Measurements from ENCODE around the gene HAO1. TPM values are rescaled to one million over a fixed set of nuclear protein-coding genes. Genes with fewer than 3 reads are reported as not detected.
A peak's percentile ranks its signal among the peaks of the same experiment; 100 is the strongest.
"Not testable (repeated sequence)": the region's sequence is repeated elsewhere in the genome, so short reads cannot be mapped to it uniquely, and the experiment has no call there.

HAO1 gene
- polyA plus RNA-seq, 3 donors, result 0.07 to 0.15 TPM; not detected in 1

DNA sequence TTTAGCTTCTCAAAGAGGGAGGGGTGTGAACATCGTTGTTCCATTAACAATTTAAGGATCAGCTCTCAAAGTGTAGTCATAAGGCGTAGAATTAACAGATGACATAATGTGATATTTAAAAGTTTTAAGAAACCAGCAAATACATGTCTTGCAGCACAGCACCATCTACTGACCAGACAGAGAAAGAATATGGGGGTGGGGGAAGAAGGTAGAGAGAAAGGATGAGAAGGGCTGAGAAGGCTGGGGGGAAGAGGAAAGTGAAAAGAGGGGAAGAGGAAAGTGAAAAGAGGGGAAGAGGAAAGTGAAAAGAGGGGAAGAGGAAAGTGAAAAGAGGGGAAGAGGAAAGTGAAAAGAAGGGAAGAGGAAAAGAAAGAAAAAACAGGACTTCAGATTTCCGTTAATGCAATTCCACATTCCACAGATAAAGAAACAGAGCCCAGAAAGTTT, 80.9 kb downstream of the HAO1 start:
- DNase-seq (ENCODE audit: low read depth in 3 of 3, low spot score in 2 of 3), result peak in 2 of 3 donors; percentile 26 to 29

DNA sequence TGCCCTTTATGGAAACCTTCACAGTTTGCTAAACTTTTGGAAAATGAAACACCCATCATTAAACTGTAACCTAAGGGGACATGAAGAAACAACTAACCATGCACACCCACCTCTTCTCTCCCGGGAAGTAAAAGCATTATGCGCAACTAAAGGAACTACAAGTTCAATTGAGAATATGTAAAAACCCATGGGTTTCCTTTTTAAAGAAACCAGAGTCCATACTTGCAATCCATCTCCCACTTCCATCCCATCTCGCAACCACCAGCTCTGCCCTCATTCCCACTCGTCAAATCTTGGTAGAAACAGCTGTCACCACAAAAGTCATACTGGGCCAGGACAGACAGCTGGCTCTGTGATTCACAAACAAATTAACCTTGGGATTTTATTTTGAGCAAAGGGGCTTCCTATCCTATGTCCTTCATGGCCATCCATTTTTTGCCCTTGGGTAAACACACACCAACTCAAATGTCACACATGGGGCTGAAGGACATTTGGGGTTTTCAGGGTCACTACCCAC, 81.5 kb downstream of the HAO1 start:
- DNase-seq (ENCODE audit: low read depth in 3 of 3, low spot score in 2 of 3), result no peak

DNA sequence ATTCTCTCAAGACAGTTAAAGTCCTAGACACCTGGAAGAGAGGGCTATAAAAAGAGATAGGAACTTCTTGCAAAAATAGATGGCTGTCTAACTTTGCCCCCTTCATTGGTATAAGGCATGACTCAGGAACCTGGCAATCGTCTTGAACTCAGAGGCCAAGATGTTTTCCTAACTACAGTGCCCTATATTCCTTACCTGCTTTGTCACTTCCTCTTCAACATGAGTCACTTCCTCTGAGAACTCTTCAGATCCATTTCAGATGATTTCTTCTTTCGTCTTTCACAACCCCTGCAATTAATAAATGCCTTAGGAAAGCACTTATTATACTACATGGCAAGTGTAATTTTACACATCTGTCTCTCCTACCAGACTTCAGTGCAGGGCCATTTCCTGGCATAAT, 83.5 kb downstream of the HAO1 start:
- DNase-seq (ENCODE audit: low read depth in 3 of 3, low spot score in 2 of 3), result no peak

GRCh38 chr20:7855545-7855944, 84.7 kb downstream of the HAO1 start:
- no peak for DNase-seq (ENCODE audit: low read depth in 3 of 3, low spot score in 2 of 3)

- DNase-seq (ENCODE audit: low read depth in 3 of 3, low spot score in 2 of 3), result no peak
These were observed 86.8 kb downstream of the HAO1 start for GRCh38 chr20:7853493-7853892.

DNA sequence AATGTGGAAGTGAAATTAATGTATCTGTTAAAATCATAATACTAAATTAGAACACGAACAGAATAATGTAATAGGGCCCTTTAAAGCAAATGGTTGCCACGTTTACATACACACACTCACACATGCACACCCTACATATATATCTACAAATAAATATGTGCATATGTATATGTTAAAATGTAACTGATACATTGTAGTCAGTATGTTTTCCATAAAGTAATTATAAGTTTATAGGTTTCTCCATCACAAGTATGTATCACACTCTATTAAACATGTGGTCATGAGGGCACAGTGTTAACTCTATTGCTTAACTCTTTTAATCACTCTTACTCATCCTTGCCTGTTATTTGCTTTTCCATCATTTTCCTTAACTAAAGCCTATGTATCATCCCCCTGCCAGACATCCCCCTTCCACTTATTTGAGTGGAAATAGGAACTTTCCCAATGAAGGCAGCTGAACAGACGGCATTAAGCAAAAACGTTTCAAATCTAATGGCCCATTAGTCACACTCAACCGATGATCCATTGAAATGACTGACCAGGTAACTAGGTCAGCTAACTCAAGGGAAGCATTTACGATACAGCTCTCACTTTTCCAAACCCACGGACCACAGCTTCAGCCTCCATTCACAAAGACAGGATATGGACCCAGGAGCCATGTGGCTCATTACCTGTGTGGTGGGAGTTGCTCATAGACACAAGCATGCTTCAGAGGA, 89.3 kb downstream of the HAO1 start:
- no peak for DNase-seq (ENCODE audit: low read depth in 3 of 3, low spot score in 2 of 3)

DNA sequence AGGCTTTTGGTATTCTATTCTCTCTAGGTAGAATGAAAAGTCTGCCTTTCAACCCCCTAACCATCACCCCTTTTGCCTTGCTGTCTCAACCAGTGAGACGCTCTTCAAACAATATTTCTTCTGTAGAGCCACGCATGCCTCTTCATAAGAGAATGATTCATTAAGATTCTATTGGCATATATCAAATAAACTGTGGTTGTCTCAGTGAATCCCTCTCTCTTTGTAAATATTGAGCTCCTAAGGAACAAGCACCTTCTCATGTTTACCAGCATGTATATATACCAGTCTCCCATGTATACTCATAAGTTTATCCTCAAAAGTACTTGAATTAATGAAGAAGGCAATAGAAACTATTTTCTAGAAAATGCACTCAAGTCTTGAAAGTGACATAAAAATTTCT, 90.6 kb downstream of the HAO1 start:
- DNase-seq (ENCODE audit: low read depth in 3 of 3, low spot score in 2 of 3), result no peak

DNA sequence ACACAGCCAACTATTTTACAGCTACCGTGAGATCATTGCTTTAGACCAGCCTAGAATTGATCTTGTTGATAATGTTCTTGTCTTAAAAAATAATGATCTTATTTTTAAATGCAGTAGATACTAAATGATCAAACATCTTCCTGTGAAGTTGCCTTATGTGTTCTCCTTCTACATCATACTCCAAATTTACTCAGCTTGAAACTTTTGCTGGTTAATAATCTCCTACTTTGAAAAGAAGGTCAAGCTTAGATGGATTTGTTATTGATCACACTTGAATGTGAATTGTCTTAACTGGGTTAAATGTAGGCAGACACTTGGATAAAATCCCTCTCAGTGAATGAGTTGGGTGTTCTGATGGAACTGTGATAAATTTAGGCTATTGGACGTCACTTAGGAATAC, 91.9 kb downstream of the HAO1 start:
- DNase-seq (ENCODE audit: low read depth in 3 of 3, low spot score in 2 of 3), result no peak

DNA sequence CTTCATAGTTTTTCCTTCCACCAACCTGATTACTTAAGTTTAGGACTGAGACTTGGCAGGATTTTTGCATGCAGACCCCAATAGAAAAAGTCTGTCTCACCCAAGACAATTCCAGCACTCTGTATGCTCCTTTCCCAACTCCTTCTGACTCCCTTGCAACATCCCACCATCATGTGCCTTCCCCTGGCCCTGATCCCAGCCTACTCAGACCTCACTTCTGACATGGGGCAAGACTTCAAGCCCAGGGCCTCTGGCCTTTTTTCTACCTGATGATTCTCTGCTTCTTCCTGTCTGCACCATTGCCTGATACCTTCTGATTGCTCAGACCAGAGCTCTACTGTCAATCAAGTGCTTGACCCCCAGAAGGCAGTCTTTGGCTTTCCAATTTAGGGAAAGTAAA, 96.6 kb downstream of the HAO1 start:
- no peak for DNase-seq (ENCODE audit: low read depth in 3 of 3, low spot score in 2 of 3)

DNA sequence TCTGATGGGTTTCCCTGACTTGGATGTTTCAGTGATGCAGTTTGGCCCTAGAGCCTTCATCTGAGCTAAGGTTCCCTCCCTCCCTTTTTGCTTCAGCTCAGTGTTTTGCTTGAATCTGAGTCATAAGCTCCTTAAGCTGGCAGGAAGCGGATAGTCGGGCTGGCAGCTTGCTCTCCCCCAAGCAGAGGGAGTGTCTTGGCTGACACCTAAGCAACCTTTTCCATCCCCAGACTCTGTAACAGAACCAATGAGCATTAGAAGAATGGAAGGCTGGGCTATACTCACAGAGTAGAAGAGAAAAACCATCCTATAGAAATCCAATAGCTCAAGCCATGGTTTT, 98.3 kb downstream of the HAO1 start:
- no peak for DNase-seq (ENCODE audit: low read depth in 3 of 3, low spot score in 2 of 3)

DNA sequence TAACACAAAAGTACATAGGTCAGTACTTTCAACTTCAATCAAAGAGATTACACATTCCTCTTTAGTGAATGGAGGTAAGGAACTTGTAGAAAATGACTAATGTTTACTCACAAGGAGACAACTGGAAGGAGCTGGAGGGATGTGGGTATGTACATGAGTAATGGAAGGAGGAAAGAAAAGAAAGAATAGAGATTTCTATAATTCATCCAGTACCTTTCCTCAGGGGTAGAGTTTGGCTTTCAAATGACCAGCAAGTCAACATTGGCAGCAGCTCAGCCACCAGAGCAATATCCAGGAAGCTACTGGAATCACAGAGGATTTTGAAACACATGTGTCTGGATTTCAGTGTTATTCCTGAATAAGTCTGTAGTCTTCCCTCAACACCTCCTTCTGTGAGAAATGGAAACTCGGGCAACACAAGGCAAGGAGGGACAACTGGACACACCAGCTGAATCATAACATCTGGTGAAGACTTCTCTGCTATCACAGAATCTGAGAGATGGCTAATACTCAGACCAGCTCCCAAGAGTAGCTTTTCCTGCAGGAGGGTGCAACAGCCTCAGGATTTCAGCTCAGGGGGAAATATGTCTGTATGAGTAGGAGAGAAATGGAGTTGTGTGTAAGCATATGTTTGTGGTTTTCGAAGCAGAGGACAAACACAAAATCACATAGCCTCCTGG, 98.8 kb downstream of the HAO1 start:
- no peak for DNase-seq (ENCODE audit: low read depth in 3 of 3, low spot score in 2 of 3)

DNA sequence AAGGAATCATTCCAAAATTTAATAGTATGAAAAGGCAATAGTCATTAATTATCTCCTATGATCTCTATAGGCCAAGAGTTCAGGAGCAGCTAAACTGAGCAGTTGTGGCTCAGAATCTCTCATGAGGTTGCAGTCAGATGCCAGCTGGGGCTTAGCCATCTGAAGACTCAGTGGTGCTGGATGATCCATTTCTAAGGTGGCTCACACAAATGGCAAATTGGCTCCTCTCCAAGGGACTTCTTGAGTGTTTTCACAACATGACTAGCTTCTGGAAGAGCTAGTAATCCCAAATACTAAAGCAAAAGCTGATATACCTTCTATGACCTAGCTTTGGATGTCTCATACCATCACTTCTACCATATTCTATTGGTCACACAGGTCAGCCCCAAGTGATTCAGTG, 104.2 kb downstream of the HAO1 start:
- DNase-seq (ENCODE audit: low read depth in 3 of 3, low spot score in 2 of 3), result no peak

- not testable (repeated sequence) for DNase-seq (ENCODE audit: low read depth in 3 of 3, low spot score in 2 of 3)
These were observed 105.8 kb downstream of the HAO1 start for GRCh38 chr20:7834441-7834840.

Other genes starting within 250 kb of the HAO1 start
- gene TMX4, start 79.3 kb upstream of the HAO1 start, polyA plus RNA-seq (ENCODE audit: insufficient read length in 3 of 3), result 10 to 100 TPM; 69.7 to 91.8 (median 70.2) TPM
- 10 to 100 TPM; 42.8 to 54.2 (median 51.5) TPM for gene PLCB1, start 191.8 kb upstream of the HAO1 start, polyA plus RNA-seq (ENCODE audit: insufficient read length in 3 of 3)

Data from right renal cortex interstitium (tissue), 3 donors.